NCI-H128 (cell line): Measurements from ENCODE around the gene CTRL.
"Not testable (repeated sequence)": the region's sequence is repeated elsewhere in the genome, so short reads cannot be mapped to it uniquely, and the experiment has no call there.

ENCODE experiments used
- DNase-seq: peaks from one replicate; lab custom pipeline; 2025; ENCODE audit not compliant: unreplicated experiment; lab: John Stamatoyannopoulos, UW

CTRL gene

DNA sequence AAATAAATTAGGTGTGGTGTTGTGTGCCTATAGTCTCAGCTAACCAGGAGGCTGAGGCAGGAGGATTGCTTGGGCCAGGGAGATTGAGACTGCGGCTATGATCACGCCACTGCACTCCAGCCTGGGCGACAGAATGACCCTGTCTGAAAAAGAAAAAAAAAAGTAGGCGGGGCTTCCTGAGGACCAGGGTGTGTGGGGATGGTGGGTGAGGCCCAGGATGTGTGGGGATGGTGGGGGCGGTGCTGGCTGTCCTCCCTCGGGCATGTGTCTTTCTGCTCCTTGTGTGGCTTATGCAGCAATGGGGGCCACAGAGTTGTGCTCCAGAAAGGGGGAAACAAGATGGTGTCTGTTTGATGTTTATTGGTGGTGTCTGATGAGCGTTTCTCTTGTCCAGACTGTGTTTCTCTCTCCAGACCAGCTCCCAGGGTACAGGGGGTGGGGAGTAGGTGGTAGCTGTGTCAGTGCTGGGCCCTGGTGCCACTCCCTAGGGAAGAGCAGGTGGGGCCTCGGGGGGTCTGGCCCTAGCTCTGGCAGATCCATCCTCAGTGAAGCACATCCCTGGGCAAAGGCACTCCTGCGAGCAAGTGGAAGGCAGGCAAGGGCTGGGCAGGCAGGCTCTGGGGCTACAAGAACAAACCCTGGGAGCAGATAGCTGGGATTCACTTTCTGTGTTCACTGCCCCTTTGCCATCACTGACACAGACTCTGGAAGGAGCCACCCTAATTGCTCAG is 10.0 kb upstream of the CTRL start:
- no peak for DNase-seq

DNA sequence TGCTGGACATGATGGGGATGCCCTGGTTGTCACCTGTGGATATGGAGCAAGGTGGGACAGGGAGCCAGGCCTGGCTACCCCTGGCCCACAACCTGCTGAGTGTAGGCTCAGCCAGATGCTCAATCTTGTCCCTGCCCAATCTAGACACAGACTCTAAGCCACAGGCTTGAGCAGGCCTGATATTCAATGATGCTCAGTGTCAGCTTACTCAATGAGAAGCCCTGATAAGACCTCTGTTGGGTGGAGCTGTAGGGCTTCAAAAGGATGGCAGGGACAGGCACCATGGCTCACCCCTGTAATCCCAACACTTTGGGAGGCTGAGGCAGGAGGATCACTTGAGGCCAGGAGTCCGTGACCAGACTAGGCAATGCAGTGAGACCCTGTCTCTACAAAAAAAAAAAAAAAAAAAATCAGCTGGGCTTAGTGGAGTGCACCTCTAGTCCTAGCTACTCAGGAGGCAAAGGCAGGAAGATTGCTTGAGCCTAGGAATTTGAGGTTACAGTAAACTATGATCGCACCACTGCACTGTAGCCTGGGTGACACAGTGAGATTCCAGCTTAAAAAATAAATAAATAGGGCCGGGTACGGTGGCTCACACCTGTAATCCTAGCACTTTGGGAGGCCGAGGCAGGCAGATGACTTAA is 8.9 kb upstream of the CTRL start:
- no peak for DNase-seq

DNA sequence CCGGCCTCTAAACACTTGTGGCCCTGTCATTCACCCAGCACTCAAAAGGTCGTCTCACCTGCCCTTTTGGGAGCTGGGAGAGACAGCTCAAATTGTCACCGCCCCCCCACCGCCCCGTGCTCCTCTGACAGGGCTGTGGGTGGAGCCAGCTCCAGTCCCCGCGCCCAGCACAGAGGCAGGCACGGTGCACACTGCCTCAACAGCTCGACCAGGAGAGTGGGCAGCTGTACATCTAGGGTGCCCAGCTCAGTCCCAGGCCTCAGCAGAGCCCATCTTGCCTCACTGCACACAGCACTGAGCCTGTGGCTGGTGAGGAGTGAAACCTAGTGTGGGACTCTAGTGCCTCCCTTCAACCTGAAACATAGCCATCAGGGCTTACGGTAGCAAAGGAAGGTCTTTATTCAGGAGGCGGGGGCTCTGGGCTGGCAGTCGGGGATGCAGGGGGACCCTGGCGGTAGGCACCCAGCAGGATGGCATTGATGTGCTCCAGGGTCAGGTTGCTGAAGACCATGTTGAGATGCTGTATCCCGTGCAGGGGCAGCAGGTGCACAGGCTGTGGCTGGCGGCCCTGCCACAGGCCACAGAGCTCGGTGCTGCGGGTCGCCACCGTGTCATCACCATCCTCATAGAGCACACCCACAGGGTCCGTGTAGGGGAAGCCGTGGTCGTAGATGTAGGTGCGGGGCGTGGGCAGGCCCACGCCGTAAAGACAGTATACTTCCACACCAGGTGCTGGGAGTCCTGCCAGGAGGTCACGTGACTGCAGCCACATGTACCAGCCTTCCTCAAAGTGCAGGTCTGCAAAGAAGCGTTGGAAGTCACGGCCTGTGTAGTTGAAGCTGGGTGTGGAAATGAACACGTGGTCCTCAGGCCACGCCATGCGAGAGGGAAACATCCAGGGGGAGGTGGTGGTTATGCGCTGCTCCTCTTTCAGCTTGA is 8.1 kb upstream of the CTRL start:
- DNase-seq: no peak

DNA sequence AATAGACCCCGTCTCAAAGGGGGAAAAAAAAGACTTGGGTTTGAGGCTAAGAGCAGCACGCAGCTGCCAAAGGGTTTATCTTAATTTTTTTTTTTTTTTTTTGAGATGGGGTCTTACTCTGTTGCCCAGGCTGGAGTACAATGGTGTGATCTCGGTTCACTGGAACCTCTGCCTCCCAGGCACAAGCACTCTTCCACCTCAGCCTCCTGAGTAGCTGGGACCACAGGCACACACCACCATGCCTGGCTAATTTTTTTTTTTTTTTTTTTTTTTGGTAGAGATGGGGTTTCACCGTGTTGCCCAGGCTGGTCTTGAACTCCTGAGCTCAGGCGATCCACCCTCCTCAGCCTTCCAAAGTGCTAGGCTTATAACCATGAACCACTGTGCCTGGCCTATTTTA is 6.1 kb upstream of the CTRL start:
- not testable (repeated sequence) for DNase-seq

DNA sequence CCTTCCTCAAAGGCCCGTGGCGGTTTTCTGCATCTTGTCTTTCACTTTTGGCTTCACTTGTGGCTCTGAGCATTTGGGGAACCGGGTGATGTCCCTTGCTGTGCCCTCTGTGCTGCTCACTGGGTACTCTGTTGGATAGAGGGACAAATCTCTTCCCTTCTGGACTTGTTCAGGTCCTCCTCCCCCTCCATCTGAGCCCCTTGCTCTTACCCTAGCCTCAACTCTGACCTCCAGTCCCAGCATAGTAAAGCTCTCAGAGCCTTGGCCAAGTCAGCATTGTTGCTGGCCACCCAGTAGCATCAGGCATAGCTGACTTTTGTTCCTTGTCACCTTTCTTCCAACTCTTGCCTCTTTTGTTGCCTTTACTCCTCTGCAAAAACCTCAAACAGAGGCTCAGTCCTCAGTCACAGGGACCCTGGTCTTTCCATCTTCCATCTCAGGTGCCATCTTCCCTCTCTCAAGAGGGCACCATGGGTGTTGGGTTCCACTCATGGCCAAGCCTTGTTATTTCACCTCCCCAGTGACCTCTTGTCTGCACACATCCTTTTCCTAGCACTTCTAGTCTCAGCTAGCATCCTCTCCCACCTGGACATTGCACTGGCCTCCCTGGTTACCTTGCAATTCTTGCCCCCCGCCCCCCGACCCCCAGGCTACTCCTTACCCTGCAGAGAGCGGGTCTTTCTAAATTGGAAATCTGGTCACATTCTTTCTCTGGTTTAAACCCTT is 5.4 kb upstream of the CTRL start:
- DNase-seq: no peak

DNA sequence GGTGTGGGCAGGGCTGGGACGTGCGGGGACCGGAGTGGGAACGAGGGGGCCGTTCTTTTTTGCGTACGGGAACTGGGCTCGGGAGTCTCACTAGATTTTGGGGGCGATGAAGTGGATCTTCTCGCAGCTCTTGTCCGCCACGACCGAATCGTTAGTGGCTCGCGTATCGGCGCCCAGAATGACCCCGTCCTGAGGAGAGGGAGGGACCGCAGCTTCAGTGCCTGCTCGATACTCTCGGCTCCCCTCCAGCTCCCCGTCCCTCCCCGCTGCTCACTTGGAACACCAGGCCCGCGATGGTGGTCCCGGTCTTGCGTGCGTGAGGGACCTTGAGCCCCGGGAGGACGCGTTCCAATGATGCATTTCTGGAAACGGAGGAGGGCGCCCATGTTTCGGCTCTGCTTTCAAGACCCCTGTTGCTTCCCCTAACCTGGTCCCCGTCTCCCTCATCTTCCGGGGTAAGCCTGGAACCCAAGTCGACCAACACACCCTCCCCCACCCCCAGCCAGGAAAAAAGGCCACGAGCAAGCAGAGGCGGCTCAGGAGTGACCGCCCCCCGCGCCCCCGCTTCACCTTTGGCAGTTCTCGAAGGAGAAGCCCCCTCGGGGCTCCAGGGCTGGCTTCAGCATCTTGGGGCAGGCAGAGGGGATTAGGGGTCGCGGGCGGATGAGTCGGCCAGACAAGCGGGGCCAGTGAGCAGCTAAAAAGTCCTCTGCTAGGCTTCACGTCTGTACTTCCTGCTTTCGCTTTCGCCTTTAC is 4.6 kb upstream of the CTRL start, which contains the start of gene PSMB10:
PSMB10 (minus strand) TSS at position 727 of the 756 bp plus-strand sequence; CDS start at position 626, 101 bp downstream.
- no peak for DNase-seq

DNA sequence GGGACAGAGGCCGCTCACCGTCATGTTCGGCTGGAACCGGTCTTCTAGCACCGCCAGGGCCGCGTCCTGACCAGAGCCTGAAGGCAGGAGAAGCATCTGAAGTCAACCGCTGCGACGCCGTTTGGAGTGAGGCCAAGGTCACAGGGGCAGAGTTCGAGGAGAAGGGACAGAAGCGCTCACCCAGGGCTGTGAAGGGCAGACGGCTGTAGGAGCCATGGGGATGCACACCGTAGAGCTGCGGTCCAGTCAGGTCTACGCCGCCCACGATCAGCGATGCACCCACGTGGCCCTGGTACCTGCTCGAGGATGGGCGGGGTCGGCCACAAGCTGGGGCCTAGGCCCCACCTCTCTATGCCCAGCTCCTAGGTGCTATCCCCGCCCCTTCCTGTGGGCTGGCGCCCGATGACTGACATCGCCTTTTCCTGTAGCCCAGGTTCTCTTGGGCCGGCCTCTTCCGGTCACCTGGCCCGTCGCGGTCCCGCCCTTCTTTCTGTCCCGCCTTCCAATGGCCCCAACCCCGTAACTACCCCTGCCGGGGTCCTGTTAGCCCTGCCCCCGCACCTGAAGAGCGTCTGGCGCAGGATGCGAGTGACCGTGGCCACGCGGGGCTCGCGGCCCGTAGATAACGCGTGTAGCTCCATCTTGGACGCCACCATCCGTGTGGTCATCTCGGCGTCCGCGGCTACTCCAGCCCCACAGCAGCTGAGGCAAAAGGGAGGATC is 3.9 kb upstream of the CTRL start:
- DNase-seq: peak; percentile 88

DNA sequence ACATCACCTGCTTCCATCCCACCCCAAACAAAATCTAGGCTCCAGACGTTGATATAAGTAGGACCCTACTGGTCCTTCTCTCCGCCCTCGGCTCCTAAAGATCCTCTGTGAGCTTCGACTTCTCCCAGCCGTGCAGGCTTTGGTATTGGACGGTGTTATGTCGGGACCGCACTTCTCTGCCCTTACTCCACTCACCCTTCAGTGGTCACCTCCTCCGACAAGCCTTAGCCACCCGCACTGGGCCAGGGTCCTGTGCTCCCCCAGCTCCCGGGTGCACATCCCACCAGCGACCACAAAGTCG is 3.4 kb upstream of the CTRL start:
- DNase-seq: no peak

DNA sequence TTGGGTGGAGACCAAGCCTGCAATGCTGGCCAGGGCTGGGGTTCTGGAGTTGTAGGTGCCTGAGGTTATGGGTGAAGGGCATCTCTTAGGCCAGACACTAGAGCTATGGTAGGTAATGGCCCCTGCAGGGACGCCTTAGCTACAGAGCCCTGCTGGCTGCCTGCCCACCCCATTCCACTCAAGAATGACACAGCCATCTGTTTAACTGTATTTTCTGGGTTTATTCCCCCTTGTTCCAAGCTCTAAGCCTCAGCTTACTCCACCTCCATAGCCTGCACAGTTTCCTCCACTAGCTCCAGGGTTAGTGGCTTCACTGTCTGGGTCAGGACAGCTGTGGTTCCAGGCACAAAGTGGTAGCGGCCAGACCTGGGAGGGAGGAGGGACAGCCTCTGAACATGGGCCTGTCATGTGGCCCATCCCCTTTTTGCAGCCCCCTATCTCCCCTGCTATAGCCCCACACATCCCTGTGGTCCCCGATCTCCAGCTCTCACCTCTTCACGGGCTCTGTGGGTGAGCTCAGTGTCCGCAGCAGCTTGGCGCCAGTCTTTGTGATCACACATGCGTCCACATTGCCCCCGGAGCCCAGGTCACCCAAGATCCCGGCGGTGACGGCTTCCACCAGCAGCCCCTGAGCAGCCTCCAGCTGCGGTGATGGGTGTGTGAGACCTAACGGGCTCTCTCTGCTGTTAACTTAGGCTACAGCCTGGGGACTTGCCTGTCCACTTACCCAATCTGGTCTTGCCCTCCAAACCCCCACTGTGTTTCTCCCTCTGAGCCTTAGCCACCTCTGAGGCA is 2.8 kb upstream of the CTRL start:
- no peak for DNase-seq

DNA sequence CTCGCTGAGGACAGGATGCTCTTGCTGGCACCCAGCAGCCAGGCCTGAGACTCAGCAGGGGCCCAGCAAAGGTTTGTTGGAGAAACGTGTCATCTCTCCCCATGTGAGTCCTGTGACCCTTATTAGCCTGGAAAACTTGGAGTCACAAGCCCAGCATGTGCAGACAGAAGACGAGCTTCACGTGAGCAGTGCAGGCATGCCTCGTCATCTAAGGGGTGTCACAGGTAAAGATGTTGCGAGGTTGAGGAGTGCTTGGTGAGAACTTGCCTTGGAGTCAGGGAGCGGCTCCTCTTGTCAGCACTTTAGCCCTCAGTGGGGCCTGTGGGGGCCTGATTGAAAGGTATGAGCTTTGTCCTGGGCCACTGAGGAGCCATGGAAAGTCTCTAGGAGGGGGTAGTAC is 2.1 kb upstream of the CTRL start:
- DNase-seq: no peak

DNA sequence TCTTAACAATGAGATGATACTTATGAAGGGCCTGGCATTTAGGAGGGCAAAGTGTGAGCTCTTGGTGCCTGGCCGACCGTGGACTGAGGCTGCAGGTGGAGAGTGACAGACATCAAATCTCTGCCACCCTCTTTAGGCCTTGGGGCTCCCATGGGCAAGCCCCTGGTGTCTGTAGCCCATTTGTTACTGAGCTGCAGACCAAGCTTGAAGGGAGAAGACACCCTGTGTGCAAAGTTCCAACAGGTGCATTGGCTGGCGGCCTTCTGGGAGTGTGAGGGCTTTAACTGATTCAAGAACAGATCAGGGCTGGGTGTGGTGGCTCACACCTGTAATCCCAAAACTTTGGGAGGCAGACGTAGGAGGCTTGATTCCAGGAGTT is 789 bp upstream of the CTRL start:
- no peak for DNase-seq

DNA sequence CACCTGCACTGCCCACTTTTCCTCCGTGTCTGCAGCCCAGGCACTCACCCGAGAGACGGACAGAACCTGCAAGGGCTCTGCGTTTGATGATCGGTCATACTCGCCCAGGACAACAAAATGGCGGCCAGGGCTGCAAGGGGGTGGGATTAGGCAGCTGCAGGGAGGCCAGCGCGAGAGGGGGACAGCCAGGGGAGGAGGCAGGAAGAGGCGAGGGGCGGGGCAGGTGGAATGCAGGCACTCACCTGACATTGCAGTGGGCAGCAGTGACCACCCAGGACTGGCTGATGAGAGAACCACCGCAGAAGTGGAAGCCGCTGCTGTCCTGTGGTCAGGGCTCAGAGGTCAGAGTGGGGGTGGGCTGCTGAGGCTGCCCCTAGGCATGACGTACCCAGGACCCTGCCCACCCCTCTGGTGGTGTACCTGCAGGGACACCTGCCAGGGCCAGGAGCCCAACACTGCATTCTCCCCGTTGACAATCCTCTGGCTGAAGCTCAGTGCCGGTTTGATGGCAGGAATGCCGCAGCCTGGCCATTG is 917 bp downstream of the CTRL start:
- no peak for DNase-seq

DNA sequence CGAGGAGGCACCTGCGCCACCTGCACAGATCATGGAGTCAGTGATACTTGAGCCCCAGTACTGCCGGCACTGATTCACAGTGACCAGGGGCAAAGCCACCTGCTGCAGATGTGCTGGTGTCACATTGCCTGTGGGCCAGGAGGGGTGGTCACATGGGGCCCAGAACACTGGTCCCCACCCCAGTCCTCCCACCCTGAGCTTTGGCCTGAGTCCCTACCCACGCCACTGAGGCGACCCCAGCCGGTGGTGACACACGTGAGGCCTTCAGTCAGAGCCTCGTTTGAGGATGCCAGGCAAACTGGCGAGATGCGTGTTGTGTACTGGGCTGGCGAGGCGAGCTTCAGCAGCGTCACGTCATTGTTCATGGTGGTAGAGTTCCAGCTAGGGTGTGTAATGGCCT is 1.5 kb downstream of the CTRL start:
- no peak for DNase-seq

DNA sequence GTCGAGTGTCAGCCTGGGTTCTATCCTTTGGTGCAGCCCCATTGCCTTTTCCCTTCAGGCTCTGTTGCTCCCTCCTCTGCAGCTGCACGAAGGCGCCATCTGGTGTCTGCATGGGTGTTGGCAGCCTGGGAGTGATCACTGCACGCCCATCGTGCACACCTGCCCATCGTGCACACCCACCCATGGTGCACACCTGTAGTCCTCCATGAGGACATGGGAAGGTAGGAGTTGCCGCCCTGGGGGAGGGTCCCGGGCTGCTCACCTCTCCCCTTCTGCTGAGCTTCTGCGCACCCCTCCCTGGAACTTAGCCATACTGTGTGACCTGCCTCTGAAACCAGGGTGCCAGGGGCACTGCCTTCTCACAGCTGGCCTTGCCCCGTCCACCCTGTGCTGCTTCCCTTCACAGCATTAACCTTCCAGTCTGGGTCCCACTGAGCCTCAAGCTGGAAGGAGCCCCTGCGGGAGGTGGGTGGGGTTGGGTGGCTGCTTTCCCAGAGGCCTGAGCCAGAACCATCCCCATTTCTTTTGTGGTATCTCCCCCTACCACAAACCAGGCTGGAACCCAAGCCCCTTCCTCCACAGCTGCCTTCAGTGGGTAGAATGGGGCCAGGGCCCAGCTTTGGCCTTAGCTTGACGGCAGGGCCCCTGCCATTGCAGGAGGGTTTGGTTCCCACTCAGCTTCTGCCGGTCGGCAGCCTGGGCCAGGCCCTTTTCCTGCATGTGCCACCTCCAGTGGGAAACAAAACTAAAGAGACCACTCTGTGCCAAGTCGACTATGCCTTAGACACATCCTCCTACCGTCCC is 2.9 kb downstream of the CTRL start:
- DNase-seq: peak; percentile 46

DNA sequence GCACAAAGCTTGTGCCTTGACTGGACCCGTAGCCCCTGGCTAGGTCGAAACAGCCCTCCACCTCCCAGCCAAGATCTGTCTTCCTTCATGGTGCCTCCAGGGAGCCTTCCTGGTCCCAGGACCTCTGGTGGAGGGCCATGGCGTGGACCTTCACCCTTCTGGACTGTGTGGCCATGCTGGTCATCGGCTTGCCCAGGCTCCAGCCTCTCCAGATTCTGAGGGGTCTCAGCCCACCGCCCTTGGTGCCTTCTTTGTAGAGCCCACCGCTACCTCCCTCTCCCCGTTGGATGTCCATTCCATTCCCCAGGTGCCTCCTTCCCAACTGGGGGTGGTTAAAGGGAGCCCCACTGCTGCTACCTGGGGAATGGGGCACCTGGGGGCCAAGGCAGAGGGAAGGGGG is 3.5 kb downstream of the CTRL start:
- no peak for DNase-seq

DNA sequence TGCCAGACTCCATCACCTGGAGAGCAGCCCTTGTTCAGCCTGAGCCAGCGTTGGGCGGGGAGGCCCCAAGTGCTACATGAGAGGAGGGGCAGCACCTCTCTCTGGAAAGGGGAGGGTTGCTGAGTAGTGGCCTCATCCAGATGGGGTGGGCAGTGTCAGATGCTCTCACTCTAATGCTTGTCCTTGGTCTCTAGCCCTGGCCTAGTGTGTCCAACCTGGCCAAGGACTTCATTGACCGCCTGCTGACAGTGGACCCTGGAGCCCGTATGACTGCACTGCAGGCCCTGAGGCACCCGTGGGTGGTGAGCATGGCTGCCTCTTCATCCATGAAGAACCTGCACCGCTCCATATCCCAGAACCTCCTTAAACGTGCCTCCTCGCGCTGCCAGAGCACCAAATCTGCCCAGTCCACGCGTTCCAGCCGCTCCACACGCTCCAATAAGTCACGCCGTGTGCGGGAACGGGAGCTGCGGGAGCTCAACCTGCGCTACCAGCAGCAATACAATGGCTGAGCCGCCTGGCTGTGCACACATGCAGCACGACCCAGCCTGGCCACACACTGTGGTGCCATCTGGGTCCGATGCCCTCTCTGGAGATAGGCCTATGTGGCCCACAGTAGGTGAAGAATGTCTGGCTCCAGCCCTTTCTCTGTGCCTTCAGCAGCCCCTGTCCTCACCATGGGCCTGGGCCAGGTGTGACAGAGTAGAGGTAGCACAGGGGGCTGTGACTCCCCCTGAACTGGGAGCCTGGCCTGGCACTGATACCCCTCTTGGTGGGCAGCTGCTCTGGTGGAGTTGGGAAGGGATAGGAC is 4.3 kb downstream of the CTRL start:
- no peak for DNase-seq

DNA sequence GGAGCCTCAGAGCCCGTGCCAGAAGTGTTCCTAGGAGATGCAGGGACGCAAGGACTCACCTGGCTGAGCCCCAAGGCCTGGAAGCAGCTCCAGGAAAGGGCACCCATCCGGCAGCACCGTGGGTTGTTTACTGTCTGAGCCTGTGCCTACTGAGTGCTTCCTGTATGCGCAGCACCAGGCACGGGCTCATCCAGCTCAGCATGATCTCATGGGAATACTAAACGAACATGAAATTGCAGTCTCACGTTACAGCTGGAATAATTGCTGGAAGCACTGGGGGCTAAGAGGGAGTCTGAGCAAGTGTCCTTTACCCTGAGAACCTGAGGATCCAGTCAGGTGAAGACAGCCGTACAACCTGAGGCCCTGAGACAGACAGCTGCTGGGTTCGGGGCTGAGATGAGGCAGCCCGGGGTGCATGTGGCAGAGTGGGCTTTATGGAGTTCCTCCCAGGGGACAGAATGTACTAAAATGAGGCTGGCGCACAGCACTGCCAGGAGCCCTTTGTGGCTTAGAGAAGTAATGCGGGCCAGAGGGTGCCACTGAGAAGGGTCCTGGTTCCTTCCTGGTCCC is 5.4 kb downstream of the CTRL start:
- DNase-seq: peak; percentile 17
